Activated naive CD8-positive, alpha-beta T cell treated with anti-CD3 and anti-CD28 coated beads, Interleukin-2, amount 50 U/mL, for 24 hours (primary cell): ENCODE data around the gene FOXN3.

Source experiments
- ATAC-seq: fragments of 150-1000 bp; cut with Tn5 transposase; one replicate; pipeline ENCODE4 v1.10.0; 2021
- DNase-seq: peaks from one replicate; pipeline ENCODE4 v3.0.0; 2021
- H3K27ac Mint-ChIP-seq: one replicate; pipeline ENCODE4 v1.8.0; 2021; ENCODE audit warnings: mild to moderate bottlenecking, mixed read lengths
- H3K27me3 Mint-ChIP-seq: one replicate; pipeline ENCODE4 v1.8.0; 2021; ENCODE audit warnings: mixed read lengths
- H3K36me3 Mint-ChIP-seq: one replicate; pipeline ENCODE4 v1.8.0; 2021; ENCODE audit warnings: low read depth, mixed read lengths
- H3K4me1 Mint-ChIP-seq: one replicate; pipeline ENCODE4 v1.8.0; 2021; ENCODE audit warnings: mixed read lengths
- H3K4me3 Mint-ChIP-seq: one replicate; pipeline ENCODE4 v1.8.0; 2021; ENCODE audit warnings: mild to moderate bottlenecking, moderate library complexity, mixed read lengths
- H3K9me3 Mint-ChIP-seq: one replicate; pipeline ENCODE4 v1.8.0; 2021; ENCODE audit warnings: mixed read lengths

Gene FOXN3

GRCh38 chr14:89357655-89358297, 59.3 kb downstream of the FOXN3 start:
- DNase-seq: no peak
- Mint-ChIP-seq H3K4me1 (peaks cover 35% of the 10 kb centered on the region), H3K27ac (no peak overlapping the region), H3K36me3 (peaks cover 5% of the 10 kb centered on the region), H3K27me3 (no peaks in the 10 kb centered on the region), H3K4me3 (no peak overlapping the region), H3K9me3 (no peaks in the 10 kb centered on the region)
- no peak for ATAC-seq

GRCh38 chr14:89356927-89357326, 60.1 kb downstream of the FOXN3 start:
- Mint-ChIP-seq H3K9me3 (no peaks in the 10 kb centered on the region), H3K4me3 (no peak overlapping the region), H3K27me3 (no peaks in the 10 kb centered on the region), H3K36me3 (peaks cover 5% of the 10 kb centered on the region), H3K27ac (no peak overlapping the region), H3K4me1 (peaks cover 43% of the 10 kb centered on the region)
- ATAC-seq (no peak), DNase-seq (no peak)

- Mint-ChIP-seq H3K4me3 (no peak overlapping the region), H3K36me3 (peaks cover 5% of the 10 kb centered on the region), H3K9me3 (no peaks in the 10 kb centered on the region), H3K4me1 (peaks cover 47% of the 10 kb centered on the region), H3K27me3 (no peaks in the 10 kb centered on the region), H3K27ac (no peak overlapping the region)
- ATAC-seq (no peak), DNase-seq (no peak)
Measured at GRCh38 chr14:89356496-89356895, 60.5 kb downstream of the FOXN3 start.

GRCh38 chr14:89353766-89354113, 63.3 kb downstream of the FOXN3 start:
- H3K9me3 Mint-ChIP-seq: peaks cover 2% of the 10 kb centered on the region
- H3K4me1 Mint-ChIP-seq: peaks cover 63% of the 10 kb centered on the region
- no peaks in the 10 kb centered on the region for H3K27me3 Mint-ChIP-seq
- H3K27ac Mint-ChIP-seq: no peak overlapping the region
- peaks cover 28% of the 10 kb centered on the region for H3K36me3 Mint-ChIP-seq
- no peak for DNase-seq
- no peak overlapping the region for H3K4me3 Mint-ChIP-seq
- no peak for ATAC-seq

- H3K4me1 Mint-ChIP-seq: peaks cover 61% of the 10 kb centered on the region
- no peaks in the 10 kb centered on the region for H3K27me3 Mint-ChIP-seq
- DNase-seq: no peak
- peaks cover 30% of the 10 kb centered on the region for H3K36me3 Mint-ChIP-seq
- H3K9me3 Mint-ChIP-seq: peaks cover 2% of the 10 kb centered on the region
- H3K4me3 Mint-ChIP-seq: no peak overlapping the region
- ATAC-seq: no peak
- peak overlapping the region; percentile 33 for H3K27ac Mint-ChIP-seq
Measured at GRCh38 chr14:89352976-89353765, 63.9 kb downstream of the FOXN3 start.

GRCh38 chr14:89351516-89352404, 65.3 kb downstream of the FOXN3 start:
- Mint-ChIP-seq H3K27ac (peak overlapping the region; percentile 91), H3K4me3 (peak overlapping the region; percentile 69), H3K9me3 (peaks cover 2% of the 10 kb centered on the region), H3K36me3 (peaks cover 44% of the 10 kb centered on the region), H3K4me1 (peaks cover 62% of the 10 kb centered on the region), H3K27me3 (no peaks in the 10 kb centered on the region)
- peak; percentile 43 for ATAC-seq
- peak; percentile 25 for DNase-seq

GRCh38 chr14:89351221-89351515, 65.9 kb downstream of the FOXN3 start:
- ATAC-seq: no peak
- peaks cover 49% of the 10 kb centered on the region for H3K36me3 Mint-ChIP-seq
- no peak for DNase-seq
- H3K27me3 Mint-ChIP-seq: no peaks in the 10 kb centered on the region
- peak overlapping the region; percentile 91 for H3K27ac Mint-ChIP-seq
- H3K9me3 Mint-ChIP-seq: peaks cover 2% of the 10 kb centered on the region
- H3K4me3 Mint-ChIP-seq: peak overlapping the region; percentile 69
- peaks cover 58% of the 10 kb centered on the region for H3K4me1 Mint-ChIP-seq

- Mint-ChIP-seq H3K4me3 (peak overlapping the region; percentile 18), H3K27me3 (no peaks in the 10 kb centered on the region), H3K36me3 (peaks cover 47% of the 10 kb centered on the region), H3K27ac (peak overlapping the region; percentile 64), H3K4me1 (peaks cover 53% of the 10 kb centered on the region), H3K9me3 (peaks cover 2% of the 10 kb centered on the region)
- DNase-seq: no peak
- ATAC-seq: no peak
Measured at GRCh38 chr14:89350152-89350551, 66.9 kb downstream of the FOXN3 start.

- Mint-ChIP-seq H3K27me3 (no peaks in the 10 kb centered on the region), H3K4me1 (peaks cover 55% of the 10 kb centered on the region), H3K4me3 (no peak overlapping the region), H3K9me3 (peaks cover 2% of the 10 kb centered on the region), H3K36me3 (peaks cover 54% of the 10 kb centered on the region), H3K27ac (no peak overlapping the region)
- DNase-seq: no peak
- ATAC-seq: no peak
Measured at GRCh38 chr14:89349171-89350008, 67.6 kb downstream of the FOXN3 start.

GRCh38 chr14:89348722-89349121, 68.3 kb downstream of the FOXN3 start:
- H3K27me3 Mint-ChIP-seq: no peaks in the 10 kb centered on the region
- DNase-seq (no peak), ATAC-seq (no peak)
- H3K27ac Mint-ChIP-seq: no peak overlapping the region
- peaks cover 61% of the 10 kb centered on the region for H3K36me3 Mint-ChIP-seq
- peaks cover 2% of the 10 kb centered on the region for H3K9me3 Mint-ChIP-seq
- peaks cover 51% of the 10 kb centered on the region for H3K4me1 Mint-ChIP-seq
- no peak overlapping the region for H3K4me3 Mint-ChIP-seq

- no peaks in the 10 kb centered on the region for H3K27me3 Mint-ChIP-seq
- H3K27ac Mint-ChIP-seq: no peak overlapping the region
- H3K4me1 Mint-ChIP-seq: peaks cover 45% of the 10 kb centered on the region
- no peak for ATAC-seq
- no peak overlapping the region for H3K4me3 Mint-ChIP-seq
- DNase-seq: no peak
- peaks cover 64% of the 10 kb centered on the region for H3K36me3 Mint-ChIP-seq
- peaks cover 2% of the 10 kb centered on the region for H3K9me3 Mint-ChIP-seq
Measured at GRCh38 chr14:89347885-89348284, 69.1 kb downstream of the FOXN3 start.

GRCh38 chr14:89344920-89345254, 72.1 kb downstream of the FOXN3 start:
- H3K9me3 Mint-ChIP-seq: no peaks in the 10 kb centered on the region
- H3K36me3 Mint-ChIP-seq: peaks cover 57% of the 10 kb centered on the region
- no peak overlapping the region for H3K27ac Mint-ChIP-seq
- DNase-seq (no peak), ATAC-seq (no peak)
- peaks cover 36% of the 10 kb centered on the region for H3K4me1 Mint-ChIP-seq
- no peaks in the 10 kb centered on the region for H3K27me3 Mint-ChIP-seq
- H3K4me3 Mint-ChIP-seq: no peak overlapping the region

- peaks cover 47% of the 10 kb centered on the region for H3K36me3 Mint-ChIP-seq
- no peaks in the 10 kb centered on the region for H3K27me3 Mint-ChIP-seq
- DNase-seq: no peak
- no peaks in the 10 kb centered on the region for H3K9me3 Mint-ChIP-seq
- peaks cover 34% of the 10 kb centered on the region for H3K4me1 Mint-ChIP-seq
- no peak overlapping the region for H3K27ac Mint-ChIP-seq
- H3K4me3 Mint-ChIP-seq: no peak overlapping the region
- no peak for ATAC-seq
Measured at GRCh38 chr14:89343356-89343755, 73.7 kb downstream of the FOXN3 start.

- no peaks in the 10 kb centered on the region for H3K9me3 Mint-ChIP-seq
- no peak overlapping the region for H3K27ac Mint-ChIP-seq
- ATAC-seq (no peak), DNase-seq (no peak)
- no peaks in the 10 kb centered on the region for H3K27me3 Mint-ChIP-seq
- H3K36me3 Mint-ChIP-seq: peaks cover 37% of the 10 kb centered on the region
- H3K4me3 Mint-ChIP-seq: no peak overlapping the region
- peaks cover 36% of the 10 kb centered on the region for H3K4me1 Mint-ChIP-seq
Measured at GRCh38 chr14:89342049-89342448, 75.0 kb downstream of the FOXN3 start.
